Keratinocyte (primary cell): ENCODE results near the gene EXT2. TPM values are rescaled to one million over a fixed set of nuclear protein-coding genes. Genes with fewer than 3 reads are reported as not detected.

Experiments
- DNase-seq: peaks from one replicate; pipeline ENCODE4 v3.0.0-alpha.2; 2011; ENCODE audit warnings: low read depth, missing footprints, low spot score
- FAIRE-seq: peaks from 2 replicates; lab custom pipeline; 2011; peaks lifted over from hg19 to GRCh38; lab: Jason Lieb, UNC
- H2AFZ ChIP-seq: 2 replicates; pipeline ENCODE4 v1.6.0; 2012; ENCODE audit warnings: low read length, control low read depth, inconsistent platforms; ENCODE audit not compliant: control insufficient read depth
- H3K27ac ChIP-seq: 2 replicates; pipeline ENCODE4 v1.5.1; 2011; ENCODE audit warnings: low read length; ENCODE audit not compliant: control insufficient read depth, insufficient read depth
- H3K27me3 ChIP-seq: 3 replicates; pipeline ENCODE4 v1.6.0; 2011; ENCODE audit warnings: low read length; ENCODE audit not compliant: control insufficient read depth, insufficient read depth; ENCODE audit errors: extremely low read depth
- H3K36me3 ChIP-seq, 2 experiments: 2 replicates in 1 of 2; 3 replicates in 1 of 2; pipeline ENCODE4 v1.5.1; 2011; ENCODE audit warnings: low read length in 2 of 2, mild to moderate bottlenecking in 1 of 2; ENCODE audit not compliant: control insufficient read depth in 2 of 2, insufficient read depth in 2 of 2; ENCODE audit errors: extremely low read depth in 1 of 2
- H3K4me1 ChIP-seq: 3 replicates; pipeline ENCODE4 v1.5.1; 2011; ENCODE audit warnings: low read length; ENCODE audit not compliant: control insufficient read depth, insufficient read depth; ENCODE audit errors: extremely low read depth
- H3K4me2 ChIP-seq: 3 replicates; pipeline ENCODE4 v1.6.0; 2011; ENCODE audit warnings: low read depth, low read length; ENCODE audit not compliant: control insufficient read depth, insufficient read depth; ENCODE audit errors: extremely low read depth
- H3K4me3 ChIP-seq, 3 experiments: fragments of 200-600 bp in 1 of 3; sonication (generic) in 1 of 3; 2 replicates in 2 of 3; 3 replicates in 1 of 3; pipeline ENCODE4 v1.5.1; 2011 to 2016; ENCODE audit warnings: low read length in 3 of 3, mild to moderate bottlenecking in 3 of 3, control low read depth in 2 of 3, inconsistent platforms in 1 of 3, low read depth in 1 of 3, mixed read lengths in 1 of 3, mixed run types in 1 of 3, moderate library complexity in 1 of 3; ENCODE audit not compliant: control insufficient read depth in 2 of 3, insufficient read depth in 2 of 3; ENCODE audit errors: extremely low read depth in 1 of 3
- H3K79me2 ChIP-seq: 2 replicates; pipeline ENCODE4 v1.6.0; 2012; ENCODE audit warnings: low read length; ENCODE audit not compliant: control insufficient read depth, insufficient read depth
- H3K9ac ChIP-seq: 3 replicates; pipeline ENCODE4 v1.6.0; 2011; ENCODE audit warnings: low read length; ENCODE audit not compliant: control insufficient read depth, insufficient read depth; ENCODE audit errors: extremely low read depth
- H3K9me1 ChIP-seq: 3 replicates; pipeline ENCODE4 v1.6.0; 2011; ENCODE audit warnings: low read length; ENCODE audit not compliant: control insufficient read depth, insufficient read depth; ENCODE audit errors: extremely low read depth
- H3K9me3 ChIP-seq: 2 replicates; pipeline ENCODE4 v1.5.1; 2012; ENCODE audit warnings: low read depth, low read length; ENCODE audit not compliant: control insufficient read depth
- H4K20me1 ChIP-seq: 3 replicates; pipeline ENCODE4 v1.6.0; 2011; ENCODE audit warnings: low read length; ENCODE audit not compliant: control insufficient read depth, insufficient read depth; ENCODE audit errors: extremely low read depth
- CTCF ChIP-seq, 3 experiments: IDR thresholded peaks in 1 of 3; conservative IDR thresholded peaks in 1 of 3; optimal IDR thresholded peaks in 1 of 3; 2 replicates in 2 of 3; 3 replicates in 1 of 3; pipeline versions ENCODE3 to v1.5.1; 2011; ENCODE audit warnings: low read length in 3 of 3, mild to moderate bottlenecking in 3 of 3, moderate library complexity in 2 of 3, control low read depth in 1 of 3, inconsistent platforms in 1 of 3; ENCODE audit not compliant: insufficient read depth in 2 of 3; ENCODE audit errors: extremely low read depth in 1 of 3
- EZH2 ChIP-seq: IDR thresholded peaks from one replicate; pipeline ENCODE4 v1.6.1; 2012; ENCODE audit warnings: inconsistent platforms, mild to moderate bottlenecking, low read length, moderate library complexity
- dilution Hi-C: fragments of 300-500 bp; cut with MboI; formaldehyde crosslinking; loops from one replicate; pipeline ENCODE4 v1.7.0; 2020; ENCODE audit warnings: low sequenced_read_pairs; ENCODE audit not compliant: extremely low pct_ligation_motif_present
- polyA plus RNA-seq, 5 experiments: library from polyadenylated mRNA; depleted of rRNA in 3 of 5; stranded (reverse) in 3 of 5; stranded (forward) in 1 of 5; unstranded in 1 of 5; fragments of >200 nt; gene quantifications; 1 replicate in 1 of 5; 2 replicates in 3 of 5; 3 replicates in 1 of 5; pipeline versions ENCODE4 v1.2.1 to v1.2.3, GENCODE V29; 2011 to 2012; ENCODE audit warnings: missing spikeins in 2 of 5, low read depth in 1 of 5, low replicate concordance in 1 of 5

Gene EXT2
- polyA plus RNA-seq, 1 donor (not counting 4 experiments of a cell fraction or from before 2014, with no cell fraction given) = 148 TPM

- no peaks in the 10 kb centered on the region for H3K9me1 ChIP-seq
- TF ChIP-seq CTCF (optimal IDR thresholded peaks at IDR 0.05 in 1 of 3, IDR thresholded peaks at IDR 0.05 in 1 of 3, conservative IDR thresholded peaks at IDR 0.05 in 1 of 3; ENCODE audit: extremely low read depth in 1 of 3, insufficient read depth in 2 of 3, low read length in 3 of 3) (no peak), EZH2 (no peak)
- H3K4me1 ChIP-seq = no peaks in the 10 kb centered on the region
- H3K4me3 ChIP-seq = no peak overlapping the region
- no peak overlapping the region for H3K9ac ChIP-seq
- H4K20me1 ChIP-seq = no peaks in the 10 kb centered on the region
- H3K79me2 ChIP-seq = peaks cover 2% of the 10 kb centered on the region
- no peak overlapping the region for H2AFZ ChIP-seq
- no peaks in the 10 kb centered on the region for H3K27me3 ChIP-seq
- H3K27ac ChIP-seq = no peak overlapping the region
- H3K36me3 ChIP-seq = peaks cover 7 to 10% of the 10 kb centered on the region in 2 experiments
- no peak for FAIRE-seq
- no peak overlapping the region for H3K4me2 ChIP-seq
- no peaks in the 10 kb centered on the region for H3K9me3 ChIP-seq
- dilution Hi-C loops = no loop called here
- no peak for DNase-seq
These were observed 52.3 kb downstream of the EXT2 start for GRCh38 chr11:44147751-44148150.

GRCh38 chr11:44149651-44150050 is 54.2 kb downstream of the EXT2 start:
- no peak for FAIRE-seq

More at GRCh38 chr11:44149651-44150050, 54.2 kb downstream of the EXT2 start:
- H3K4me1 ChIP-seq = no peaks in the 10 kb centered on the region
- no peak overlapping the region for H3K9ac ChIP-seq
- H3K4me2 ChIP-seq = no peak overlapping the region
- H4K20me1 ChIP-seq = no peaks in the 10 kb centered on the region
- dilution Hi-C loops = no loop called here
- no peaks in the 10 kb centered on the region for H3K9me3 ChIP-seq
- no peak overlapping the region for H3K27ac ChIP-seq
- H3K4me3 ChIP-seq = no peak overlapping the region
- H3K9me1 ChIP-seq = no peaks in the 10 kb centered on the region
- peaks cover 2% of the 10 kb centered on the region for H3K79me2 ChIP-seq
- TF ChIP-seq CTCF (optimal IDR thresholded peaks at IDR 0.05 in 1 of 3, IDR thresholded peaks at IDR 0.05 in 1 of 3, conservative IDR thresholded peaks at IDR 0.05 in 1 of 3; ENCODE audit: extremely low read depth in 1 of 3, insufficient read depth in 2 of 3, low read length in 3 of 3) (no peak), EZH2 (no peak)
- no peak overlapping the region for H2AFZ ChIP-seq
- H3K27me3 ChIP-seq = no peaks in the 10 kb centered on the region
- no peak for DNase-seq
- H3K36me3 ChIP-seq = peaks cover 7% of the 10 kb centered on the region in 2 experiments
